SK-N-SH (cell line): Measurements from ENCODE around the gene DRG1. TPM values are rescaled to one million over a fixed set of nuclear protein-coding genes. Genes with fewer than 3 reads are reported as not detected.
"Not testable (repeated sequence)": the region's sequence is repeated elsewhere in the genome, so short reads cannot be mapped to it uniquely, and the experiment has no call there.

Experiments used
- CTCF ChIA-PET: fragments of 300-600, 350-600 bp; formaldehyde crosslinking; extraction: SDS; loops from one replicate; lab custom pipeline; 2021; lab: Yijun Ruan, JAX
- POLR2A ChIA-PET: fragments of 350-600 bp; sonication (Branson Sonifier 250); formaldehyde crosslinking; extraction: SDS; loops from one replicate; lab custom pipeline; 2020; ENCODE audit warnings: antibody characterized with exemption, inconsistent platforms; lab: Yijun Ruan, JAX
- DNase-seq: peaks from one replicate; pipeline ENCODE4 v3.0.0; 2012
- H2AFZ ChIP-seq: fragments of 200-600 bp; sonication (generic); 2 replicates; pipeline ENCODE4 v1.8.1; 2016; ENCODE audit warnings: antibody characterized with exemption, mild to moderate bottlenecking, low read depth
- H3F3A ChIP-seq: fragments of 200-600 bp; sonication (generic); replicated peaks from 2 replicates; pipeline ENCODE3; 2016; ENCODE audit warnings: antibody characterized with exemption, mild to moderate bottlenecking; ENCODE audit not compliant: insufficient read depth
- H3K27ac ChIP-seq, 2 experiments: fragments of 200-500 bp in 1 of 2; fragments of 200-600 bp in 1 of 2; sonication (Bioruptor generic) in 1 of 2; sonication (generic), shearing (Covaris generic) in 1 of 2; 2 replicates each; pipeline versions ENCODE4 v1.5.1 to v1.6.1; 2014 to 2016; ENCODE audit warnings: low read depth in 2 of 2, inconsistent platforms in 1 of 2, low read length in 1 of 2, mild to moderate bottlenecking in 1 of 2, mixed read lengths in 1 of 2
- H3K27me3 ChIP-seq: fragments of 200-600 bp; sonication (generic), shearing (Covaris generic); 2 replicates; pipeline ENCODE4 v1.6.1; 2016; ENCODE audit warnings: mixed run types; ENCODE audit not compliant: insufficient read depth
- H3K36me3 ChIP-seq, 2 experiments: fragments of 200-500 bp in 1 of 2; fragments of 200-600 bp in 1 of 2; sonication (Bioruptor generic) in 1 of 2; sonication (generic) in 1 of 2; replicated peaks in 1 of 2; 2 replicates each; pipeline versions ENCODE3 to v1.5.1; 2014 to 2016; ENCODE audit warnings: low read length in 1 of 2, mild to moderate bottlenecking in 1 of 2; ENCODE audit not compliant: insufficient read depth in 2 of 2, control insufficient read depth in 1 of 2
- H3K4me1 ChIP-seq, 2 experiments: fragments of 200-500 bp in 1 of 2; fragments of 200-600 bp in 1 of 2; sonication (Bioruptor generic) in 1 of 2; sonication (generic), shearing (Covaris generic) in 1 of 2; 2 replicates each; pipeline versions ENCODE4 v1.5.1 to v1.6.1; 2014 to 2016; ENCODE audit warnings: low read depth in 1 of 2, low read length in 1 of 2, mixed run types in 1 of 2; ENCODE audit not compliant: insufficient read depth in 2 of 2, control insufficient read depth in 1 of 2
- H3K4me2 ChIP-seq: fragments of 200-600 bp; sonication (generic), shearing (Covaris generic); 2 replicates; pipeline ENCODE4 v1.6.1; 2017; ENCODE audit warnings: mixed run types
- H3K4me3 ChIP-seq, 2 experiments: fragments of 200-500 bp in 1 of 2; fragments of 200-600 bp in 1 of 2; sonication (Bioruptor generic) in 1 of 2; sonication (generic), shearing (Covaris generic) in 1 of 2; 2 replicates each; pipeline versions ENCODE4 v1.5.1 to v1.8.1; 2014 to 2016; ENCODE audit warnings: low read depth in 2 of 2, inconsistent platforms in 1 of 2, low read length in 1 of 2, mild to moderate bottlenecking in 1 of 2, mixed read lengths in 1 of 2, moderate library complexity in 1 of 2
- H3K79me2 ChIP-seq: fragments of 200-600 bp; sonication (generic); 2 replicates; pipeline ENCODE4 v1.8.1; 2017; ENCODE audit warnings: mild to moderate bottlenecking; ENCODE audit not compliant: insufficient read depth
- H3K9ac ChIP-seq: fragments of 200-600 bp; sonication (generic); 2 replicates; pipeline ENCODE4 v1.6.1; 2017; ENCODE audit warnings: mixed run types
- H3K9me2 ChIP-seq: fragments of 200-600 bp; sonication (generic); 2 replicates; pipeline ENCODE4 v1.6.1; 2017; ENCODE audit warnings: mixed run types
- H3K9me3 ChIP-seq: fragments of 200-600 bp; sonication (generic); 2 replicates; pipeline ENCODE4 v1.6.1; 2017; ENCODE audit warnings: mixed run types, mild to moderate bottlenecking, moderate library complexity
- H4K20me1 ChIP-seq: fragments of 200-600 bp; sonication (generic); 2 replicates; pipeline ENCODE4 v1.6.1; 2017; ENCODE audit warnings: mild to moderate bottlenecking, mixed run types; ENCODE audit not compliant: insufficient read depth
- PBX3 ChIP-seq: IDR thresholded peaks from 2 replicates; pipeline ENCODE4; 2012
- RAD21 ChIP-seq: IDR thresholded peaks from 2 replicates; pipeline ENCODE4 v1.6.1; 2012; ENCODE audit warnings: mild to moderate bottlenecking, low read length
- RFX5 ChIP-seq: IDR thresholded peaks from 2 replicates; pipeline ENCODE4 v1.6.1; 2012; ENCODE audit warnings: mild to moderate bottlenecking, improper control_type of control experiment, low read length
- SMC3 ChIP-seq: IDR thresholded peaks from 2 replicates; pipeline ENCODE4 v1.6.1; 2012; ENCODE audit warnings: low read depth, low read length, improper control_type of control experiment
- TCF12 ChIP-seq: IDR thresholded peaks from 2 replicates; pipeline ENCODE4 v1.4.0; 2012
- ZBTB33 ChIP-seq: IDR thresholded peaks from 2 replicates; pipeline ENCODE4 v1.4.0; 2012; ENCODE audit warnings: low read depth, borderline replicate concordance
- whole genome bisulfite sequencing: methylation state at CpG from one replicate; pipeline ENCODE4 v1.1.6; 2017; ENCODE audit warnings: low lambda C conversion rate; 5-methylcytosine and 5-hydroxymethylcytosine counted together
- polyA plus RNA-seq, 3 experiments: library from polyadenylated mRNA; depleted of rRNA; stranded (reverse); fragments of >200 nt; gene quantifications; 2 replicates each; pipeline ENCODE4 v1.2.3, GENCODE V29; 2012
- small RNA-seq, 7 experiments: library from RNA; depleted of rRNA; stranded (forward); fragments of <200 nt; gene quantifications; one replicate each; pipeline ENCODE3, GENCODE V24; 2012
- TF ChIP-seq, protein P1 (sequence below): IDR thresholded peaks from 2 replicates; pipeline ENCODE4 v1.4.0; 2012; ENCODE audit warnings: low read depth

DRG1 gene
- polyA plus RNA-seq, 1 of the 3 experiments (the other 2 are of a cell fraction) = 56.3 TPM

- no peak for DNase-seq
- WGBS = 89% methylated on average over 3 of the region's 3 CpGs
- H4K20me1 ChIP-seq = peaks cover 14% of the 10 kb centered on the region
- TF ChIP-seq PBX3 (no peak), TCF12 (no peak), RAD21 (no peak), RFX5 (no peak), SMC3 (no peak), ZBTB33 (no peak)
- TF ChIP-seq, protein P1, sequence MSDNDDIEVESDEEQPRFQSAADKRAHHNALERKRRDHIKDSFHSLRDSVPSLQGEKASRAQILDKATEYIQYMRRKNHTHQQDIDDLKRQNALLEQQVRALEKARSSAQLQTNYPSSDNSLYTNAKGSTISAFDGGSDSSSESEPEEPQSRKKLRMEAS = no peak
- TF ChIP-seq, all 33 proteins: peak for 0
- Histone ChIP-seq H3K9me2 (no peaks in the 10 kb centered on the region), H3K27me3 (no peaks in the 10 kb centered on the region), H3K36me3 (peaks cover 29 to 57% of the 10 kb centered on the region in 2 experiments), H3F3A (no peaks in the 10 kb centered on the region), H3K79me2 (peaks cover 92% of the 10 kb centered on the region), H3K4me3 (no peak overlapping the region), H3K27ac (no peak overlapping the region), H3K9me3 (no peaks in the 10 kb centered on the region), H2AFZ (no peak overlapping the region), H3K4me1 (no peaks in the 10 kb centered on the region), H3K9ac (no peak overlapping the region), H3K4me2 (no peak overlapping the region)
- ChIA-PET POLR2A (no interaction called here), CTCF (no interaction called here)
These were observed 81.7 kb downstream of the DRG1 start for GRCh38 chr22:31481129-31481528.

GRCh38 chr22:31482470-31482869 is 83.1 kb downstream of the DRG1 start:
- 95% methylated on average over 8 of the region's 8 CpGs for WGBS
- H4K20me1 ChIP-seq, H3K27me3 ChIP-seq, H3K9ac ChIP-seq, H3K9me3 ChIP-seq, H3K4me2 ChIP-seq, H3F3A ChIP-seq, DNase-seq, H3K4me1 ChIP-seq, H3K27ac ChIP-seq, H3K9me2 ChIP-seq, H3K4me3 ChIP-seq, POLR2A ChIA-PET, H2AFZ ChIP-seq: not testable (repeated sequence)
- CTCF ChIA-PET = interaction anchor here (1.2 to 1.5 kb wide), 2 partner anchors 10 to 40 kb away, joined by 3 read pairs; no protein-coding TSS in a partner anchor
- Histone ChIP-seq H3K79me2 (peaks cover 94% of the 10 kb centered on the region), H3K36me3 (peaks cover 33 to 68% of the 10 kb centered on the region in 2 experiments)

Small RNAs within 50 kb of the gene (small RNA-seq; reads per million reads assigned to genes)
- 0 to 3.1 (median 0.06) reads per million in 7 experiments for gene RNU6-28P
- 0 reads per million in 7 experiments for gene RNU6-338P

Other genes starting within 250 kb of the DRG1 start
- gene RNF185, start 239.4 kb upstream of the DRG1 start, polyA plus RNA-seq (2012; rRNA removed) = 21.7 and 32.1 TPM in 2 replicates
- 9.8 and 10.7 TPM in 2 replicates for gene LIMK2, start 187.3 kb upstream of the DRG1 start, polyA plus RNA-seq (2012; rRNA removed)
- gene PIK3IP1, start 107.1 kb upstream of the DRG1 start, polyA plus RNA-seq (2012; rRNA removed) = 8.6 and 11.3 TPM in 2 replicates
- 19.1 and 21.8 TPM in 2 replicates for gene PATZ1, start 53.3 kb upstream of the DRG1 start, polyA plus RNA-seq (2012; rRNA removed)
- gene EIF4ENIF1, start 90.2 kb downstream of the DRG1 start, polyA plus RNA-seq (2012; rRNA removed) = 18.4 and 39.9 TPM in 2 replicates
- 20.6 and 24.7 TPM in 2 replicates for gene SFI1, start 96.9 kb downstream of the DRG1 start, polyA plus RNA-seq (2012; rRNA removed)